ENCODE measurements around the gene ATP5F1D.

DNA sequence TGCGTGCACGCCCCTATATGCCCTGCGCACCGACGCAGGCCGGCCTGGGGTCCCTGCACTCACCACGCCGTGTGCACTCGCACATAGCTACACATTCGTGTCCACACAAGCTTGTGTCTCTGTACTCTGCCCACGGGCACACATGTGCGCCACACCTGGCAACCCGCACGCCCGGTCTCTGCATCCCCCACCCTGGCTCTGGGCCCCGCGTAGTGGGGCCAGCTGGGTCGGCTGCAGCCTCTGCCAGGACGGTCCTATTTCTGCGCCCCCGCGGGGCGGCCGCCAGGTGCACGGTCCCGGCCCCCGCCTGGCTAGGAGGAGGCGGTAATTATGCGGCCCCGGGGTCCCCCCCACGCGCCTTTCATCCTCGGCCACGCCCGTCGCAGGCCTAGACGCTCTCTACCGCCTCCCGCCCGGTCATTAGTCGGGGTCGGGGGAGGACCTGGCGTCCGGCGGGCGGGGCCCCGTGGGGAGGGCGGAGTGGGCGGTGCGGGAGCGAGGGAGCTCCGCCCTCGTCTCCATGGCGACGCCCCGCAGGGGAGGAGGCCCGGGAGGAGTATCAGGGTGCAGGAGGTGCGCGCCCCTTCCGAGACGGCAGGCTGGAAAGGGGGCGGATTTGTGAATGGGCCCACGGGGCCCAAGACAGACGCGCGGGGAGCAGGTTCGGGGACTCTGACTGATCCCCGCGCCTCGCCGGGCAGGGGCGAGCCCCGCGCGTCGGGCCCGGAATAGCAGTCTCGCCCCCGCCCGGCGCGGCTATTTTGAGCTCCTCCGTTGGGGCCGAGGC lies 24.8 kb downstream of the ATP5F1D start:
- TF ChIP-seq TAF1 (IDR thresholded peaks at IDR 0.05; ENCODE audit: low read depth, low read length) (no peak), POLR2A (IDR thresholded peaks at IDR 0.05; ENCODE audit: low read depth, low read length) (no peak), PAX5 (IDR thresholded peaks at IDR 0.05; ENCODE audit: insufficient read depth, low read length, severe bottlenecking) (no peak), POLR2AphosphoS5 (IDR thresholded peaks at IDR 0.05; ENCODE audit: low read depth, low read length) (no peak), SPI1 (IDR thresholded peaks at IDR 0.05; ENCODE audit: low read depth, low read length) (no peak), POU2F2 (IDR thresholded peaks at IDR 0.05; ENCODE audit: low read depth, low read length) (no peak)
